HEK293 (cell line): ENCODE data around the gene FDXR.

ENCODE experiments used
- CTCF ChIA-PET: fragments of 350-600 bp; formaldehyde crosslinking; extraction: SDS; loops from one replicate; lab custom pipeline; 2021; ENCODE audit warnings: antibody characterized with exemption; lab: Yijun Ruan, JAX
- POLR2A ChIA-PET: fragments of 300-600 bp; formaldehyde crosslinking; extraction: SDS; loops from one replicate; lab custom pipeline; 2020; ENCODE audit warnings: antibody characterized with exemption, inconsistent platforms; lab: Yijun Ruan, JAX
- H3K27ac ChIP-seq: fragments of 200-500 bp; sonication (Bioruptor generic); 2 replicates; pipeline ENCODE4 v1.5.1; 2014; ENCODE audit warnings: low read depth, low read length, control low read depth, inconsistent platforms; ENCODE audit errors: extremely low read depth
- H3K36me3 ChIP-seq, 2 experiments: fragments of 200-500 bp in 1 of 2; sonication (Bioruptor generic) in 1 of 2; 1 replicate in 1 of 2; 2 replicates in 1 of 2; pipeline ENCODE4 v1.5.1; 2014 to 2017; ENCODE audit warnings: inconsistent platforms in 2 of 2, low read length in 2 of 2; ENCODE audit not compliant: control insufficient read depth in 2 of 2, insufficient read depth in 1 of 2
- H3K4me1 ChIP-seq: fragments of 200-500 bp; sonication (Bioruptor generic); 2 replicates; pipeline ENCODE4 v1.5.1; 2014; ENCODE audit warnings: mild to moderate bottlenecking, low read length, inconsistent platforms; ENCODE audit not compliant: control insufficient read depth, insufficient read depth
- H3K4me3 ChIP-seq: 2 replicates; pipeline ENCODE4 v1.5.1; 2011; ENCODE audit warnings: low read depth, mild to moderate bottlenecking, control low read depth, low read length, moderate library complexity
- H3K9me3 ChIP-seq: fragments of 200-500 bp; sonication (Bioruptor generic); 2 replicates; pipeline ENCODE4 v1.5.1; 2014; ENCODE audit warnings: low read depth, low read length, inconsistent platforms; ENCODE audit not compliant: control insufficient read depth, insufficient read depth
- FEZF1 ChIP-seq: fragments of 450-650 bp; formaldehyde crosslinking; IDR thresholded peaks from 2 replicates; pipeline ENCODE4 v1.5.1; 2016; ENCODE audit warnings: missing biosample characterization, missing genetic modification characterization
- PRDM2 ChIP-seq: fragments of 450-650 bp; formaldehyde crosslinking; IDR thresholded peaks from 2 replicates; pipeline ENCODE4 v1.5.1; 2016; ENCODE audit warnings: missing biosample characterization, missing genetic modification characterization, borderline replicate concordance
- TCF7L2 ChIP-seq: IDR thresholded peaks from 2 replicates; pipeline ENCODE4 v1.6.1; 2011; ENCODE audit warnings: low read depth, mild to moderate bottlenecking, inconsistent platforms, low read length, moderate library complexity, borderline replicate concordance
- ZBTB20 ChIP-seq: fragments of 450-650 bp; formaldehyde crosslinking; IDR thresholded peaks from 2 replicates; pipeline ENCODE4 v1.5.1; 2016; ENCODE audit warnings: missing biosample characterization, missing genetic modification characterization
- ZBTB26 ChIP-seq: fragments of 450-650 bp; formaldehyde crosslinking; optimal IDR thresholded peaks from 2 replicates; pipeline ENCODE3; 2016; ENCODE audit warnings: missing biosample characterization, mild to moderate bottlenecking, missing genetic modification characterization
- ZBTB48 ChIP-seq: fragments of 450-650 bp; formaldehyde crosslinking; IDR thresholded peaks from 2 replicates; pipeline ENCODE4 v1.5.1; 2016; ENCODE audit warnings: missing biosample characterization, missing genetic modification characterization
- ZFP69B ChIP-seq: fragments of 450-650 bp; formaldehyde crosslinking; IDR thresholded peaks from 2 replicates; pipeline ENCODE4 v1.5.1; 2016; ENCODE audit warnings: missing biosample characterization, missing genetic modification characterization
- ZNF157 ChIP-seq: fragments of 450-650 bp; formaldehyde crosslinking; IDR thresholded peaks from 2 replicates; pipeline ENCODE4 v1.5.1; 2016; ENCODE audit warnings: missing biosample characterization, missing genetic modification characterization
- ZNF175 ChIP-seq: fragments of 450-650 bp; formaldehyde crosslinking; IDR thresholded peaks from 2 replicates; pipeline ENCODE4 v1.5.1; 2016; ENCODE audit warnings: missing biosample characterization, missing genetic modification characterization
- ZNF239 ChIP-seq: fragments of 450-650 bp; formaldehyde crosslinking; IDR thresholded peaks from 2 replicates; pipeline ENCODE4 v1.5.1; 2016; ENCODE audit warnings: missing biosample characterization, missing genetic modification characterization
- ZNF24 ChIP-seq: fragments of 450-650 bp; formaldehyde crosslinking; IDR thresholded peaks from 2 replicates; pipeline ENCODE4 v1.5.1; 2016; ENCODE audit warnings: missing biosample characterization, missing genetic modification characterization
- ZNF280D ChIP-seq: fragments of 450-650 bp; formaldehyde crosslinking; IDR thresholded peaks from 2 replicates; pipeline ENCODE4 v1.5.1; 2016; ENCODE audit warnings: missing biosample characterization, missing genetic modification characterization
- ZNF335 ChIP-seq: fragments of 450-650 bp; formaldehyde crosslinking; conservative IDR thresholded peaks from 2 replicates; pipeline ENCODE4 v1.5.1; 2016; ENCODE audit warnings: missing biosample characterization, missing genetic modification characterization
- ZNF416 ChIP-seq: fragments of 450-650 bp; formaldehyde crosslinking; IDR thresholded peaks from 2 replicates; pipeline ENCODE4 v1.5.1; 2016; ENCODE audit warnings: missing biosample characterization, missing genetic modification characterization
- ZNF423 ChIP-seq: fragments of 450-650 bp; formaldehyde crosslinking; IDR thresholded peaks from 2 replicates; pipeline ENCODE4 v1.5.1; 2016; ENCODE audit warnings: missing biosample characterization, missing genetic modification characterization
- ZNF518A ChIP-seq: fragments of 450-650 bp; formaldehyde crosslinking; conservative IDR thresholded peaks from 2 replicates; pipeline ENCODE4 v1.5.1; 2016; ENCODE audit warnings: low read depth, missing biosample characterization, missing genetic modification characterization
- ZNF544 ChIP-seq: fragments of 450-650 bp; formaldehyde crosslinking; IDR thresholded peaks from 2 replicates; pipeline ENCODE4 v1.5.0; 2017; ENCODE audit warnings: missing biosample characterization, missing genetic modification characterization
- ZNF585B ChIP-seq: fragments of 450-650 bp; formaldehyde crosslinking; IDR thresholded peaks from 2 replicates; pipeline ENCODE4 v1.5.1; 2016; ENCODE audit warnings: missing biosample characterization, missing genetic modification characterization
- ZNF704 ChIP-seq: fragments of 450-650 bp; formaldehyde crosslinking; IDR thresholded peaks from 2 replicates; pipeline ENCODE4 v1.5.1; 2016; ENCODE audit warnings: missing biosample characterization, missing genetic modification characterization
- ZNF791 ChIP-seq: fragments of 450-650 bp; formaldehyde crosslinking; IDR thresholded peaks from 2 replicates; pipeline ENCODE4 v1.5.1; 2016; ENCODE audit warnings: missing biosample characterization, missing genetic modification characterization
- ZNF830 ChIP-seq: fragments of 450-650 bp; IDR thresholded peaks from 2 replicates; pipeline ENCODE4 v1.5.0; 2018; ENCODE audit warnings: missing biosample characterization, missing genetic modification characterization, low read depth, mild to moderate bottlenecking, moderate library complexity

The FDXR gene

GRCh38 chr17:74843352-74843627 lies 29.5 kb downstream of the FDXR start (continued):
- TF ChIP-seq ZNF280D (tag by site-specific recombination) = no peak
- no peak for TF ChIP-seq ZNF423
- TF ChIP-seq ZNF175 (tag by site-specific recombination) = no peak
- TF ChIP-seq ZNF239 = no peak
- no peak for TF ChIP-seq FEZF1
- TF ChIP-seq ZNF518A (tag by site-specific recombination) = no peak
- no peak for TF ChIP-seq PRDM2
- no peak for TF ChIP-seq ZNF416 (tag by site-specific recombination)
- TF ChIP-seq ZBTB20 (tag by site-specific recombination) = no peak

GRCh38 chr17:74842599-74843351 lies 30.0 kb downstream of the FDXR start:
- CTCF ChIA-PET = interaction anchor here (0.6 to 19.0 kb wide), 20 partner anchors 8 to 522 kb away, joined by 3 to 239 read pairs (median 5); partner anchors contain the start of gene GRIN2C
- H3K27ac ChIP-seq = peak overlapping the region; percentile 46; the same call in 1 of the 2 replicates
- peaks cover 0 to 2% of the 10 kb centered on the region in 2 experiments; a peak in 1 of 3 replicates for H3K36me3 ChIP-seq
- no peaks in the 10 kb centered on the region for H3K9me3 ChIP-seq
- peak overlapping the region; percentile 27 for H3K4me3 ChIP-seq
- POLR2A ChIA-PET = interaction anchor here (0.6 to 1.8 kb wide), 9 partner anchors 10 to 284 kb away, joined by 3 to 15 read pairs (median 5); partner anchors contain the start of genes FDXR and NAT9
- H3K4me1 ChIP-seq = 0 out of 2 replicates have a peak, but pooled peaks cover 3% of the 10 kb centered on the region
- TF ChIP-seq ZNF157 (tag by site-specific recombination) = no peak
- no peak for TF ChIP-seq ZNF791
- no peak for TF ChIP-seq ZNF24
- no peak for TF ChIP-seq TCF7L2
- TF ChIP-seq ZNF544 (tag by site-specific recombination) = no peak
- no peak for TF ChIP-seq ZNF335 (tag by site-specific recombination)
- TF ChIP-seq ZFP69B (tag by site-specific recombination) = no peak
- TF ChIP-seq ZBTB48 (tag by site-specific recombination) = no peak
- no peak for TF ChIP-seq ZNF830
- TF ChIP-seq ZNF585B = no peak
- TF ChIP-seq ZBTB26 (tag by site-specific recombination) = peak; percentile 35
- no peak for TF ChIP-seq ZNF704 (tag by site-specific recombination)
